ENCODE measurements around the gene MAP7D1. TPM values are rescaled to one million over a fixed set of nuclear protein-coding genes. Genes with fewer than 3 reads are reported as not detected.

The MAP7D1 gene
- total and polyA plus RNA-seq, 2 donors (not counting 1 experiment from before 2014, with no cell fraction given) = 70.6 to 78.4 TPM

- Histone ChIP-seq H3K4me3 (replicated peaks in 1 of 4; ENCODE audit: control extremely low read depth in 1 of 4, insufficient read depth in 1 of 4, low read depth in 3 of 4, low read length in 4 of 4) (no peak overlapping the region), H3K4me1 (ENCODE audit: control insufficient read depth, extremely low read depth, insufficient read depth, low read length) (peaks cover 26% of the 10 kb centered on the region), H3K9ac (ENCODE audit: insufficient read depth, low read length) (no peak overlapping the region), H3K9me3 (ENCODE audit: control insufficient read depth, insufficient read depth, low read depth, low read length) (no peaks in the 10 kb centered on the region), H3K36me3 (ENCODE audit: control insufficient read depth, insufficient read depth, low read length) (peaks cover 3% of the 10 kb centered on the region), H3K79me2 (ENCODE audit: control insufficient read depth, insufficient read depth, low read length) (peaks cover 30% of the 10 kb centered on the region), H3K4me2 (ENCODE audit: extremely low read depth, insufficient read depth, low read length) (no peak overlapping the region), H4K20me1 (ENCODE audit: control insufficient read depth, extremely low read depth, insufficient read depth, low read length) (peaks cover 2% of the 10 kb centered on the region), H3K27me3 (ENCODE audit: control insufficient read depth, insufficient read depth, low read length) (no peaks in the 10 kb centered on the region), H2AFZ (ENCODE audit: low read length) (no peak overlapping the region), H3K27ac (ENCODE audit: insufficient read depth, low read length) (no peak overlapping the region)
- no peak for TF ChIP-seq CTCF (conservative IDR thresholded peaks at IDR 0.05 in 1 of 2, IDR thresholded peaks at IDR 0.05 in 1 of 2; ENCODE audit: low read depth in 1 of 2, low read length in 2 of 2)
- no peak for TF ChIP-seq EZH2 (IDR thresholded peaks at IDR 0.05; ENCODE audit: low read length, missing control alignments)
- no peak for DNase-seq (ENCODE audit: low read depth in 2 of 2)
Observed at GRCh38 chr1:36153476-36153875, 2.5 kb upstream of the MAP7D1 start.

GRCh38 chr1:36154335-36154734 is 1.6 kb upstream of the MAP7D1 start:
- Histone ChIP-seq H2AFZ (ENCODE audit: low read length) (no peak overlapping the region), H3K36me3 (ENCODE audit: control insufficient read depth, insufficient read depth, low read length) (peaks cover 4% of the 10 kb centered on the region), H3K79me2 (ENCODE audit: control insufficient read depth, insufficient read depth, low read length) (peaks cover 33% of the 10 kb centered on the region), H3K4me1 (ENCODE audit: control insufficient read depth, extremely low read depth, insufficient read depth, low read length) (peaks cover 27% of the 10 kb centered on the region), H3K4me3 (replicated peaks in 1 of 4; ENCODE audit: control extremely low read depth in 1 of 4, insufficient read depth in 1 of 4, low read depth in 3 of 4, low read length in 4 of 4) (no peak overlapping the region), H3K4me2 (ENCODE audit: extremely low read depth, insufficient read depth, low read length) (no peak overlapping the region), H3K27ac (ENCODE audit: insufficient read depth, low read length) (no peak overlapping the region), H3K27me3 (ENCODE audit: control insufficient read depth, insufficient read depth, low read length) (no peaks in the 10 kb centered on the region), H3K9me3 (ENCODE audit: control insufficient read depth, insufficient read depth, low read depth, low read length) (no peaks in the 10 kb centered on the region), H4K20me1 (ENCODE audit: control insufficient read depth, extremely low read depth, insufficient read depth, low read length) (peaks cover 2% of the 10 kb centered on the region), H3K9ac (ENCODE audit: insufficient read depth, low read length) (no peak overlapping the region)
- no peak for DNase-seq (ENCODE audit: low read depth in 2 of 2)
- TF ChIP-seq CTCF (conservative IDR thresholded peaks at IDR 0.05 in 1 of 2, IDR thresholded peaks at IDR 0.05 in 1 of 2; ENCODE audit: low read depth in 1 of 2, low read length in 2 of 2) (no peak), EZH2 (IDR thresholded peaks at IDR 0.05; ENCODE audit: low read length, missing control alignments) (no peak)

- peaks cover 8% of the 10 kb centered on the region for H3K36me3 ChIP-seq (ENCODE audit: control insufficient read depth, insufficient read depth, low read length)
Observed at GRCh38 chr1:36154765-36155407, 1.1 kb upstream of the MAP7D1 start.

More at GRCh38 chr1:36154765-36155407, 1.1 kb upstream of the MAP7D1 start:
- Histone ChIP-seq H3K4me2 (ENCODE audit: extremely low read depth, insufficient read depth, low read length) (peak overlapping the region; percentile 93), H4K20me1 (ENCODE audit: control insufficient read depth, extremely low read depth, insufficient read depth, low read length) (peaks cover 2% of the 10 kb centered on the region), H3K9ac (ENCODE audit: insufficient read depth, low read length) (peak overlapping the region; percentile 91), H3K9me3 (ENCODE audit: control insufficient read depth, insufficient read depth, low read depth, low read length) (no peaks in the 10 kb centered on the region), H3K27me3 (ENCODE audit: control insufficient read depth, insufficient read depth, low read length) (no peaks in the 10 kb centered on the region), H2AFZ (ENCODE audit: low read length) (no peak overlapping the region), H3K27ac (ENCODE audit: insufficient read depth, low read length) (peak overlapping the region; percentile 96), H3K4me1 (ENCODE audit: control insufficient read depth, extremely low read depth, insufficient read depth, low read length) (peaks cover 29% of the 10 kb centered on the region), H3K79me2 (ENCODE audit: control insufficient read depth, insufficient read depth, low read length) (peaks cover 39% of the 10 kb centered on the region), H3K4me3 (replicated peaks in 1 of 4; ENCODE audit: control extremely low read depth in 1 of 4, insufficient read depth in 1 of 4, low read depth in 3 of 4, low read length in 4 of 4) (peak overlapping the region; percentile 76 to 88 (median 82))
- DNase-seq (ENCODE audit: low read depth in 2 of 2) = no peak
- TF ChIP-seq EZH2 (IDR thresholded peaks at IDR 0.05; ENCODE audit: low read length, missing control alignments) (no peak), CTCF (conservative IDR thresholded peaks at IDR 0.05 in 1 of 2, IDR thresholded peaks at IDR 0.05 in 1 of 2; ENCODE audit: low read depth in 1 of 2, low read length in 2 of 2) (no peak)
